Occipital lobe (tissue), 2 donors: ENCODE measurements around the gene STIL. TPM values are rescaled to one million over a fixed set of nuclear protein-coding genes. Genes with fewer than 3 reads are reported as not detected.
A peak's percentile ranks its signal among the peaks of the same experiment; 100 is the strongest.

Source experiments
- DNase-seq: peaks from one replicate; lab custom pipeline; 2025; lab: John Stamatoyannopoulos, UW
- total RNA-seq: library from RNA; depleted of rRNA; stranded (reverse); fragments of >200 nt; gene quantifications from one replicate; pipeline ENCODE4 v1.2.3, GENCODE V29; 2014

STIL gene
- total RNA-seq, 1 donor from 2014 or later = 9.4 TPM

GRCh38 chr1:47238935-47239592 lies 74.9 kb downstream of the STIL start:
- DNase-seq = no peak

GRCh38 chr1:47235806-47236205 lies 78.1 kb downstream of the STIL start:
- DNase-seq = no peak

GRCh38 chr1:47235241-47235681 lies 78.7 kb downstream of the STIL start:
- peak; percentile 11 for DNase-seq

GRCh38 chr1:47233186-47233585 lies 80.8 kb downstream of the STIL start:
- no peak for DNase-seq

- DNase-seq = no peak
Measured at GRCh38 chr1:47232187-47232874, 81.6 kb downstream of the STIL start, which contains the start of gene TAL1. TSS of gene TAL1 (minus strand) at chr1:47232225. CDS start at chr1:47225888, 6,337 bp downstream.

- DNase-seq = no peak
Measured at GRCh38 chr1:47231301-47232186, 82.4 kb downstream of the STIL start.

GRCh38 chr1:47230692-47231300 lies 83.2 kb downstream of the STIL start:
- DNase-seq = no peak

GRCh38 chr1:47229886-47230691 lies 83.9 kb downstream of the STIL start:
- no peak for DNase-seq

- DNase-seq = no peak
Measured at GRCh38 chr1:47229031-47229885, 84.7 kb downstream of the STIL start.

- DNase-seq = no peak
Measured at GRCh38 chr1:47228644-47229030, 85.3 kb downstream of the STIL start.

GRCh38 chr1:47227341-47228232 lies 86.4 kb downstream of the STIL start:
- no peak for DNase-seq

GRCh38 chr1:47226839-47227215 lies 87.1 kb downstream of the STIL start:
- DNase-seq = no peak

- no peak for DNase-seq
Measured at GRCh38 chr1:47226121-47226838, 87.7 kb downstream of the STIL start.

GRCh38 chr1:47225430-47226100 lies 88.4 kb downstream of the STIL start:
- no peak for DNase-seq

GRCh38 chr1:47224676-47225399 lies 89.1 kb downstream of the STIL start:
- DNase-seq = no peak

- DNase-seq = no peak
Measured at GRCh38 chr1:47223921-47224675, 89.8 kb downstream of the STIL start.
